GM12875 (cell line): ENCODE data around the gene ZFPM1.

Experiments
- H3K4me3 ChIP-seq: one replicate; pipeline ENCODE4 v1.5.1; 2011; ENCODE audit warnings: low read depth, low read length, control low read depth
- TF ChIP-seq, protein P1 (sequence below): IDR thresholded peaks from 2 replicates; pipeline ENCODE4 v1.5.1; 2011; ENCODE audit warnings: low read depth, mild to moderate bottlenecking, control low read depth, inconsistent platforms, low read length, moderate library complexity, borderline replicate concordance; ENCODE audit not compliant: insufficient read depth

ZFPM1 gene

GRCh38 chr16:88504489-88505404 is 51.7 kb downstream of the ZFPM1 start:
- H3K4me3 ChIP-seq = no peak overlapping the region

GRCh38 chr16:88505405-88506082 is 52.5 kb downstream of the ZFPM1 start:
- no peak overlapping the region for H3K4me3 ChIP-seq
- TF ChIP-seq, protein P1, sequence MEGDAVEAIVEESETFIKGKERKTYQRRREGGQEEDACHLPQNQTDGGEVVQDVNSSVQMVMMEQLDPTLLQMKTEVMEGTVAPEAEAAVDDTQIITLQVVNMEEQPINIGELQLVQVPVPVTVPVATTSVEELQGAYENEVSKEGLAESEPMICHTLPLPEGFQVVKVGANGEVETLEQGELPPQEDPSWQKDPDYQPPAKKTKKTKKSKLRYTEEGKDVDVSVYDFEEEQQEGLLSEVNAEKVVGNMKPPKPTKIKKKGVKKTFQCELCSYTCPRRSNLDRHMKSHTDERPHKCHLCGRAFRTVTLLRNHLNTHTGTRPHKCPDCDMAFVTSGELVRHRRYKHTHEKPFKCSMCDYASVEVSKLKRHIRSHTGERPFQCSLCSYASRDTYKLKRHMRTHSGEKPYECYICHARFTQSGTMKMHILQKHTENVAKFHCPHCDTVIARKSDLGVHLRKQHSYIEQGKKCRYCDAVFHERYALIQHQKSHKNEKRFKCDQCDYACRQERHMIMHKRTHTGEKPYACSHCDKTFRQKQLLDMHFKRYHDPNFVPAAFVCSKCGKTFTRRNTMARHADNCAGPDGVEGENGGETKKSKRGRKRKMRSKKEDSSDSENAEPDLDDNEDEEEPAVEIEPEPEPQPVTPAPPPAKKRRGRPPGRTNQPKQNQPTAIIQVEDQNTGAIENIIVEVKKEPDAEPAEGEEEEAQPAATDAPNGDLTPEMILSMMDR = peak; percentile 51; the same call in 1 of the 2 replicates

More at GRCh38 chr16:88504489-88505404, 51.7 kb downstream of the ZFPM1 start:
- TF ChIP-seq, protein P1 = no peak

GRCh38 chr16:88506723-88507122 is 53.6 kb downstream of the ZFPM1 start:
- H3K4me3 ChIP-seq = no peak overlapping the region
- TF ChIP-seq, protein P1 = no peak

- H3K4me3 ChIP-seq = no peak overlapping the region
- TF ChIP-seq, protein P1 = no peak
Observed at GRCh38 chr16:88507231-88507743, 54.2 kb downstream of the ZFPM1 start.

GRCh38 chr16:88508376-88508867 is 55.3 kb downstream of the ZFPM1 start:
- TF ChIP-seq, protein P1 = no peak
- H3K4me3 ChIP-seq = no peak overlapping the region

GRCh38 chr16:88508868-88509748 is 56.0 kb downstream of the ZFPM1 start:
- no peak overlapping the region for H3K4me3 ChIP-seq
- TF ChIP-seq, protein P1 = no peak
